ENCODE results near the gene FSTL4. TPM values are rescaled to one million over a fixed set of nuclear protein-coding genes. Genes with fewer than 3 reads are reported as not detected.

FSTL4 gene
- total RNA-seq, 1 donor from 2014 or later: 0.21 TPM

GRCh38 chr5:133262690-133263089 lies 349.7 kb downstream of the FSTL4 start:
- Mint-ChIP-seq H3K4me3 (ENCODE audit: unreplicated experiment) (no peak overlapping the region), H3K9me3 (ENCODE audit: unreplicated experiment) (no peaks in the 10 kb centered on the region), H3K27ac (ENCODE audit: unreplicated experiment) (no peak overlapping the region), H3K4me1 (ENCODE audit: unreplicated experiment) (peaks cover 9% of the 10 kb centered on the region), H3K36me3 (ENCODE audit: low read depth, unreplicated experiment) (no peaks in the 10 kb centered on the region), H3K27me3 (ENCODE audit: unreplicated experiment) (peaks cover 16% of the 10 kb centered on the region)
- TF ChIP-seq CTCF (IDR thresholded peaks at IDR 0.05; ENCODE audit: unreplicated experiment): no peak
- no peak for DNase-seq (ENCODE audit: low spot score)

GRCh38 chr5:133261993-133262392 lies 350.3 kb downstream of the FSTL4 start:
- Mint-ChIP-seq H3K36me3 (ENCODE audit: low read depth, unreplicated experiment) (no peaks in the 10 kb centered on the region), H3K4me1 (ENCODE audit: unreplicated experiment) (peaks cover 10% of the 10 kb centered on the region), H3K27me3 (ENCODE audit: unreplicated experiment) (peaks cover 15% of the 10 kb centered on the region), H3K27ac (ENCODE audit: unreplicated experiment) (no peak overlapping the region), H3K9me3 (ENCODE audit: unreplicated experiment) (no peaks in the 10 kb centered on the region), H3K4me3 (ENCODE audit: unreplicated experiment) (no peak overlapping the region)
- no peak for DNase-seq (ENCODE audit: low spot score)
- TF ChIP-seq CTCF (IDR thresholded peaks at IDR 0.05; ENCODE audit: unreplicated experiment): no peak

GRCh38 chr5:133260715-133261114 lies 351.6 kb downstream of the FSTL4 start:
- Mint-ChIP-seq H3K4me3 (ENCODE audit: unreplicated experiment) (no peak overlapping the region), H3K27ac (ENCODE audit: unreplicated experiment) (no peak overlapping the region), H3K36me3 (ENCODE audit: low read depth, unreplicated experiment) (no peaks in the 10 kb centered on the region), H3K9me3 (ENCODE audit: unreplicated experiment) (no peaks in the 10 kb centered on the region), H3K4me1 (ENCODE audit: unreplicated experiment) (peaks cover 17% of the 10 kb centered on the region), H3K27me3 (ENCODE audit: unreplicated experiment) (peaks cover 13% of the 10 kb centered on the region)
- no peak for DNase-seq (ENCODE audit: low spot score)
- no peak for TF ChIP-seq CTCF (IDR thresholded peaks at IDR 0.05; ENCODE audit: unreplicated experiment)

- no peak for DNase-seq (ENCODE audit: low spot score)
- Mint-ChIP-seq H3K27me3 (ENCODE audit: unreplicated experiment) (peaks cover 13% of the 10 kb centered on the region), H3K4me3 (ENCODE audit: unreplicated experiment) (no peak overlapping the region), H3K4me1 (ENCODE audit: unreplicated experiment) (peaks cover 17% of the 10 kb centered on the region), H3K9me3 (ENCODE audit: unreplicated experiment) (no peaks in the 10 kb centered on the region), H3K36me3 (ENCODE audit: low read depth, unreplicated experiment) (no peaks in the 10 kb centered on the region), H3K27ac (ENCODE audit: unreplicated experiment) (no peak overlapping the region)
- TF ChIP-seq CTCF (IDR thresholded peaks at IDR 0.05; ENCODE audit: unreplicated experiment): no peak
These were observed 352.9 kb downstream of the FSTL4 start for GRCh38 chr5:133259199-133259997.

- H3K27me3 Mint-ChIP-seq (ENCODE audit: unreplicated experiment): peaks cover 11% of the 10 kb centered on the region
- DNase-seq (ENCODE audit: low spot score): no peak
- H3K27ac Mint-ChIP-seq (ENCODE audit: unreplicated experiment): no peak overlapping the region
- no peak for TF ChIP-seq CTCF (IDR thresholded peaks at IDR 0.05; ENCODE audit: unreplicated experiment)
- peaks cover 17% of the 10 kb centered on the region for H3K4me1 Mint-ChIP-seq (ENCODE audit: unreplicated experiment)
- H3K4me3 Mint-ChIP-seq (ENCODE audit: unreplicated experiment): no peak overlapping the region
- no peaks in the 10 kb centered on the region for H3K9me3 Mint-ChIP-seq (ENCODE audit: unreplicated experiment)
- no peaks in the 10 kb centered on the region for H3K36me3 Mint-ChIP-seq (ENCODE audit: low read depth, unreplicated experiment)
These were observed 354.4 kb downstream of the FSTL4 start for GRCh38 chr5:133257977-133258376.
